GM12801 (cell line): ENCODE data around the gene KIRREL3.

Experiments used
- TF ChIP-seq, protein P1 (sequence below): IDR thresholded peaks from one replicate; pipeline ENCODE4 v1.5.1; 2011; ENCODE audit warnings: control low read depth; ENCODE audit not compliant: insufficient read length; ENCODE audit errors: extremely low read depth

Gene KIRREL3

DNA sequence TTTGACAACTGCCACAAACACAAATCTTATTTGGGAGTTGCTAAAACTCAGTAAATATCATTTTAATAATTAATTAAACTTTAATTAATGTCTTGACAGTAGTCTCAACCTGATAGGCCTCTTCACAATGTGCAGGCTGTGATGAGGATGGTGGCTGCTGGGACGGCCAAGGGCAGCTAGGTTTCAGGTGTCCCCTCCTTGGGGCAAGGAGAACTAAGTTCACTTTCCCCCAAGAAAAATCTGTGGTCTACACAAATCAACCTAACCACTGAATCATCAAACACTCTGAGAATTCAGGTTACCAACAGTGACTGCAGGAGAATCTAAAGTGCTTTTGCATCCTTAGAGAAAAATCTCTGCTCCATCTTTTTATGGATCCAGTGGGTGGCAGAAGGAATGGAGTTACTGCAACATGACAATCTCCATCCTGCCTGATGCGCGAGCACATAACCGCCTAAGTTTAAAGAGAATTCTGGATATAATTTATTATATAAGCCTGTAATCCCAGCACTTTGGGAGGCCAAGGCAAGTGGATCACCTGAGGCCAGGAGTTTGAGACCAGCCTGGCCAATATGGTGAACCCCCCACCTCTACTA is 289.7 kb downstream of the KIRREL3 start:
- TF ChIP-seq, protein P1, sequence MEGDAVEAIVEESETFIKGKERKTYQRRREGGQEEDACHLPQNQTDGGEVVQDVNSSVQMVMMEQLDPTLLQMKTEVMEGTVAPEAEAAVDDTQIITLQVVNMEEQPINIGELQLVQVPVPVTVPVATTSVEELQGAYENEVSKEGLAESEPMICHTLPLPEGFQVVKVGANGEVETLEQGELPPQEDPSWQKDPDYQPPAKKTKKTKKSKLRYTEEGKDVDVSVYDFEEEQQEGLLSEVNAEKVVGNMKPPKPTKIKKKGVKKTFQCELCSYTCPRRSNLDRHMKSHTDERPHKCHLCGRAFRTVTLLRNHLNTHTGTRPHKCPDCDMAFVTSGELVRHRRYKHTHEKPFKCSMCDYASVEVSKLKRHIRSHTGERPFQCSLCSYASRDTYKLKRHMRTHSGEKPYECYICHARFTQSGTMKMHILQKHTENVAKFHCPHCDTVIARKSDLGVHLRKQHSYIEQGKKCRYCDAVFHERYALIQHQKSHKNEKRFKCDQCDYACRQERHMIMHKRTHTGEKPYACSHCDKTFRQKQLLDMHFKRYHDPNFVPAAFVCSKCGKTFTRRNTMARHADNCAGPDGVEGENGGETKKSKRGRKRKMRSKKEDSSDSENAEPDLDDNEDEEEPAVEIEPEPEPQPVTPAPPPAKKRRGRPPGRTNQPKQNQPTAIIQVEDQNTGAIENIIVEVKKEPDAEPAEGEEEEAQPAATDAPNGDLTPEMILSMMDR, result no peak

DNA sequence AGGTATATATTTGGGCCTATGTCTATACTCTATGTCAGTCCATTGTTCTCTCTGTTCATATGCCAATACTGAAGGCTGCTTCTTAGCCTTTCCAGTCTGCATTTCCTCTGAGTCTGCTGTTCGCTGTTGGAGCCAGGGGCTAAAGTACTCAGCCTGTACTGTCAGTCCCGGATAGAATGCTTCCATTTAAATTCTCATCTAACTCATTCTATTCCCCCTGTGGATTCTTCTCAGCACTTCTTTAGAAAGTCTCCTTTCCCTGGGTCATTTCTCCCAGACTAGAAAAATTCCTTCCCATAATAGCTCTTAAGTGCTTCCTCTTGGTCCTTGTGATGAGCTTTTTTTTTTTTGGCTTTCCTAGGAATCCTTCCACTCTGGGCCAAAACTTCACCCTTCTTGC is 293.1 kb downstream of the KIRREL3 start:
- TF ChIP-seq, protein P1, result no peak

DNA sequence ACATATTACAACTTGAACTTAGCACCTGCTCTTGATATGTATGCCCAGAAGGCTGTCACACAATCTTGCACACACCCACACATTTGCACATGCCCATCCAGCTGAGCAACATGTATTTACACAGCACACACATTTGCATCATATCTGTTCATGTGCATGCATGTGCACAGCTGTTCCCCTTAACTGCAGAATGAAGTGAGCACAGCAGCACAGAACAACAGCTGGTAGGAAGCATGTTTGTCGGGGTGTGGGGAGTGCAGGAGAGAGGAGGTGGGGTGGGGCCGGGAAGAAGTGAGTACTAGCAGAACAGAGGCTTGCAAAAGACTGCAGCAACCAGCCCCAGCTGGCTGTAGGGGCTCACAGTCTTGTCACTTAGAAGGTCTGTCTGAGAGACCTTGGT is 296.5 kb downstream of the KIRREL3 start:
- TF ChIP-seq, protein P1, result no peak

DNA sequence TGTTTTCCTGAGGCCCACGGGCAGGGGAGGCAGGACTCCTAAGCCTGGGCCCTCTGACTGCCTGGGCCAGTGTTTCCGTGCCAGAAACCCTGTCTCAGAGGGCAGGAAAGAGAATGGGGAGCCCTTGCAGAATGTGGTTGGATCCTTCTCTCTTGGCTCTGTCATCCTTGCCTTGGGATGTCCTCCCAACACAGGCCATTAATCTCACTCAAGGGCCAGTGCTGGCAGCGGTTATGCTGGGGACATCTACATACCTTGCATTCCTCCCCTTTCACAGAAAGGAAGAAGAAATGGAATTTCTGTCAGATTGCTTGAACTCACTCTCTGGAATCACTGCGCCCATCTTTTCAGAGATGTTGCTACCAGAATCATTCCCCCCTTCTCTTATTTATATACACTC is 296.9 kb downstream of the KIRREL3 start:
- TF ChIP-seq, protein P1, result no peak

DNA sequence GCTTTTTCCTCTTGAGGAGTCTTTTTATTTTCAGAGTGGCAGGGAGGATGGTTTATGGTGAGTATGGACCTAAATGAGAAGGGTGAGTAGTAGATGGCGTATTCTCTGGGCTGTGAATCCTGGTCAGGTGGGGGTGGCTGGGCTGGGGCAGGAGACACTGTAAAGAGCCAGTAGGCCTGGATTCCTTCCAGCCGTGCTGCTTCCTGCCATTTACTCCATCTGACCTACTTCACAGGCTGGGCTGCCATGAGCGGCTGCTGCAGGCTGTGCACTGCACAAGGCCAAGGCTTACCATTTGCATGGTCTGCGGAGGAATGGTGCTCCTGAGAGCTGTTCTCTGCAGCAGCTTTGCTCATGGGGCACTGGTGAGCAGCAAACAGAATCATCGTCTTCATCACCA is 297.6 kb downstream of the KIRREL3 start:
- TF ChIP-seq, protein P1, result no peak

DNA sequence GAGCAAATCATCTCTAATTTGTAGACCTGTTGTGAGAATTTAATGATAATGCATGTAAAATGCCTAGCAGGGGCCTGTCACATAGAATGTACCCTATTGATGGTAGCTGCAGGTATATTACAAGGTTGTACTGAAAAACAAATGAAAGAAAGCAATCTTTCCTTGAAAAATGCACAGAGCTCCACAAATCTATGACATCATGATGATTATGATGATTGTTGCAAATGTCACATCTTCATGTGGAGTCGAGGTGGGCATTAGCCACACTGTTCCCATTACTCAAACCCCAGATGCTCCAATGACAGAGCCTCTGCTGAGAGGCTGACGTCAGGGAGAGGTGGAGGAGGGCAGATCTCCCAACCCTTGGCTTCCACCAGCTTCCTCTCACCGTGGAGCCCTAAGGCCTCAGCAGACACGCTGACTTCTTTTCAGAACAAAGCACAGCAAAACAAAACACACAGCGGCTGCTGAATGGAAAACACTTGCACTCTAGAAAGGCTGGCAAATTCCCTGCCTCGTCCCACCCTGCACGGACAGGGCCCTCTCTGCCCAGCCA is 298.3 kb downstream of the KIRREL3 start:
- TF ChIP-seq, protein P1, result no peak

DNA sequence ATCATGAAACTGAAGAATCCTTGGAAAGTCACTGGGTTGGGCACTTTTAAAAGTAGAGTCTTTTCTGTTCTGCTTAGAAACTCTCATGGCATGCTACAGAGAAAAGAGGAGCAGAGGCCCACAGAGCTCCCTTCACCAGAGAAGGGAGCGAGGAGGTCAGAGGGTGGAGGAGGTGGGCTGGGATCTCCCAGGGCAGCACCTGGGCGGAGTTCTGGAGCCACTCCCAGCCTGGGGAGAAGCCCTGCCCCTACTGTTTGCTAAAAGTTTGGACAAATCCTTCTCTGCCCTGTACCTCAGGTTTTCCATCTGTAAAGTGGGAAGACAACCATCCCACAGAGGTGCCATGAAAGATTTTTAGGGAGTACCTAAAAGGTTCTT is 299.1 kb downstream of the KIRREL3 start:
- TF ChIP-seq, protein P1, result no peak
